Measurements from ENCODE around the gene FAF1.

DNA sequence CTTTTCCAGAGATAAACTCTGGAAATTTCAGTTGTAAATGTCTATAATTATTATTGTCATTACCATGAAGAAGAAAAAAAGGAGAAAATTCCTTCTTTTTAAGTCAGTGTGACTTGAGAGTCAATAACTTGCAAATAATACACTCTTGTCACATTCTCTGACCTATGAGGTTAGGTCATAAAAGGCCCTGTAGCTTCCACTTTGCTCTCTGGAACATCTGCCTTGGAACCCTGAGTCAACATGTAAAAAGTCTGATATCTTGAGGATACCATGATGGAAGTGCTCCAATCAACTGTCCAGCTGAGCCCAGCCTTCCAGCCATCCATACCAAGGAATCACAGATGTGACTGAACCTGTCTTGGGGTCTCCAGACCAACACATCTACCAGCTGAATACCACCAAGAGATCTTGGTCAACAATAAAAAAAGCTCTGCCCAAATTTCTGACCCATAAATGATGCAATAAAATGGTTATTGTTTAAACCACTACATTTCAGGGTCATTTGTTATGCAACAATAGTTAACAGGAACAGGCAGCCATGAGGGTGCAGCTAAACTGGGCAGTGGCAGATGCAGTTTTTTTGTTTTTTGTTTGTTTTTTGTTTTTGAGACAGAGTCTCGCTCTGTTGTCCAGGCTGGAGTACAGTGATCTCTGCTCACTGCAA lies 547.1 kb downstream of the FAF1 start:
- TF ChIP-seq CTCF (IDR thresholded peaks at IDR 0.05; ENCODE audit: low read depth, low read length) (no peak), EZH2phosphoT487 (IDR thresholded peaks at IDR 0.05; ENCODE audit: low read depth) (no peak)

All from OCI-LY3 (cell line).